NCI-H2029 treated with DMSO at 0.1 percent for 48 hours (cell line): Measurements from ENCODE around the gene PTPRH.

Source experiments
- DNase-seq: peaks from one replicate; lab custom pipeline; 2025; lab: John Stamatoyannopoulos, UW

PTPRH gene

GRCh38 chr19:55132453-55133129, 76.7 kb downstream of the PTPRH start:
- DNase-seq, result no peak

- no peak for DNase-seq
These were observed 77.9 kb downstream of the PTPRH start for GRCh38 chr19:55131421-55131820.
